ENCODE measurements around the gene NFYC.

The NFYC gene

DNA sequence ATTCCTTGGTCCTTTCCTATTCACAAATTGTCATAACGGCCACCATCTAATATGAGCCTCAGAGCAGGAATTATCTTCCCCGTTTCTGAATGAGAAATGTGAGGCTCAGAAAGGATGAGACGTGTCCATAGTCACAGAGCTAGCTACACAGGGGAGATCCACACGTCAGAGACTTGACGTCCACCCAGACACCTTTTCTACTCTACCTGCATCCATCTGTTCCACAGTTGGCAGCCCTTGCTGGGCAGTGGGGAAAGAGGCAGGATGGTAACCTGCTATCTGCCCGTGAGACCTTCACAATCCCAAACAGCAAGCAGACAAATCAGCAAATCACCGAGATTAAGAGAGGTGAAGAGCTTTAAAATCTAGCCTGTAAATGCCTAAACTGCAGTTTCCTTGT lies 34.5 kb upstream of the NFYC start:
- peaks cover 75% of the 10 kb centered on the region for H3K27me3 ChIP-seq (ENCODE audit: control insufficient read depth, insufficient read depth, low read length)
- no peak overlapping the region for H3K4me2 ChIP-seq (ENCODE audit: low read length)
- no peak overlapping the region for H3K9ac ChIP-seq (ENCODE audit: low read depth, low read length)
- H3K4me3 ChIP-seq (ENCODE audit: low read length), result no peak overlapping the region
- no peaks in the 10 kb centered on the region for H3K36me3 ChIP-seq (ENCODE audit: insufficient read depth, low read length)
- no peaks in the 10 kb centered on the region for H3K9me3 ChIP-seq (replicated peaks; ENCODE audit: low read length)
- no peaks in the 10 kb centered on the region for H3K4me1 ChIP-seq (ENCODE audit: control insufficient read depth, insufficient read depth, low read length)

DNA sequence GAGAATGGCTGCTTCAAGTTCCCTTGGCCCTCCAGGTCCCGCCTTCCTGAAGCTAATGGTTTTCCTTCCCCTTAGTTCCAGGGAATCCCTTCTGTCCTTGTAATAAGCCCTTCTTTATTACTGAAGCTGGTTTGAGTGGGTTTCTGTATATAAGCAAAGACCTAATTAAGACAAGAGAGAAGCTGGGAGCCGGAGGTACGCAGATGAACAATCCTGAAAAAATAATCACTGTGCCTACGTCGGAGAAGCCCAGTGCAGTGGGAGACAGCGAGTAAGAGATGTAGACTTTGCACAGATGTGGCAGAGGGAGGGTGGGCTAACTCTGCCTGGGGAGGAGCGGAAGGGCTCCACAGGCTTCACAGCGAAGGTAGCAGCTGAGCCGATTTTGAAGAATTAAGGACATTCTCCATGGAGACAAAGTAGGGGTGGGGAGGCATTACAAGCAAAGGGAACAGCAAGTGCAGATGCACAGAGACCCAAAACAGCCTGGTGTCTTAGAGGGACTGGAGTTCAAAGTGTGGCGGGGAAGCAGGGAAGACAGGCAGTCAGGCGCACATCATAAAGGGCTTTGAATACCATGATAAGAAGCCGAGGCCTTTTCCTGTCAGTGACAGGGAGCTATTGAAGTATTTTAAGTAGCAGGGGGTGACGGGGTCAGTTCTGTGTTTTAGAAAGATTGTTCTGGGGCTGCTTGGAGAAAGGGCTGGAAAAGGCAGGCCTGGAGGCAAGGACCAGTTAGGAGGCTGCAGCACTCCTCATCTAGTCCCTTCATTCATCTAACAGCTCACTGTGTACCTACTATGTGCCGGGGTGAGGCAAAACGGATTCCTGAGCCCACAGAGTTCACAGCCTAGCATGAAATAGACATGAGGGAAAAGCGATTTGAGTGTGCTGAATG lies 32.5 kb upstream of the NFYC start:
- Histone ChIP-seq H3K4me1 (ENCODE audit: control insufficient read depth, insufficient read depth, low read length) (no peaks in the 10 kb centered on the region), H3K4me3 (ENCODE audit: low read length) (no peak overlapping the region), H3K27me3 (ENCODE audit: control insufficient read depth, insufficient read depth, low read length) (peaks cover 80% of the 10 kb centered on the region), H3K9ac (ENCODE audit: low read depth, low read length) (no peak overlapping the region), H3K9me3 (replicated peaks; ENCODE audit: low read length) (no peaks in the 10 kb centered on the region), H3K36me3 (ENCODE audit: insufficient read depth, low read length) (no peaks in the 10 kb centered on the region), H3K4me2 (ENCODE audit: low read length) (no peak overlapping the region)

DNA sequence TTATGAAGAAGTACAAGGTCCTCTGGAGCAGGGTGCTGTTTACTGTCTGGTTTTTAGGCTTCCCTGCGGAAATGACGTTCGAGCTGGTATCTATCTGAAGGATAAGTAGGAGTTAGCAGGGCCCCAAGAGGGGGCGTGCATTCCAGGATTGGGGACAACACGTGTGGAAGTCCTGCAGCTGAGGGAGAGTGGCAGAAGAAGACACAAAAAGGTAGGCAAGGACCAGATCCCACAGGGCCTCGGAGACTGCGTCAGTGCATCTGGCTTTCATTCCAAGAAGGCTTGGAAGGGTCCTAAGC lies 31.9 kb upstream of the NFYC start:
- no peaks in the 10 kb centered on the region for H3K4me1 ChIP-seq (ENCODE audit: control insufficient read depth, insufficient read depth, low read length)
- no peak overlapping the region for H3K4me3 ChIP-seq (ENCODE audit: low read length)
- H3K9me3 ChIP-seq (replicated peaks; ENCODE audit: low read length), result no peaks in the 10 kb centered on the region
- no peaks in the 10 kb centered on the region for H3K36me3 ChIP-seq (ENCODE audit: insufficient read depth, low read length)
- H3K4me2 ChIP-seq (ENCODE audit: low read length), result no peak overlapping the region
- H3K9ac ChIP-seq (ENCODE audit: low read depth, low read length), result no peak overlapping the region
- peaks cover 83% of the 10 kb centered on the region for H3K27me3 ChIP-seq (ENCODE audit: control insufficient read depth, insufficient read depth, low read length)

DNA sequence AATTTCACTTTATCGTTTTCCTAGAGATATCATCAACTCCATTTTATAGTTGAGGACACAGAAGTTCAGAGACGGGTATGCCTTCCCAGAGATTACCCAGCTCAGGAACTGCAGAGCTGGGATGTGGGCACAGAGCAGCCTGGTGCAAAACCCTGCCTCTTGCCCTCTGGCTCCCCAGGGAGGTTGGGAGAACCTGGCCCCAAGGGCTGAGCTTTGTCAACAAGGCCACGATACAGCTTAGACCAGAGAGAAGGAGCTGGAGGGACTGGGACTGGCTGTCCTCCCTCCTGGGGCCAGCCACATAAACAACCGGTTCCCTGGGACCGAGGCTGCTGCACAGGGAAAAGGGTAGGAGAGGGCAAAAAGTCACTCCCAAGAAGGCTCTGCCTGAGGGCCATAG lies 29.8 kb upstream of the NFYC start:
- no peaks in the 10 kb centered on the region for H3K36me3 ChIP-seq (ENCODE audit: insufficient read depth, low read length)
- no peak overlapping the region for H3K4me2 ChIP-seq (ENCODE audit: low read length)
- H3K9me3 ChIP-seq (replicated peaks; ENCODE audit: low read length), result no peaks in the 10 kb centered on the region
- H3K4me3 ChIP-seq (ENCODE audit: low read length), result no peak overlapping the region
- H3K9ac ChIP-seq (ENCODE audit: low read depth, low read length), result no peak overlapping the region
- peaks cover 6% of the 10 kb centered on the region for H3K4me1 ChIP-seq (ENCODE audit: control insufficient read depth, insufficient read depth, low read length)
- H3K27me3 ChIP-seq (ENCODE audit: control insufficient read depth, insufficient read depth, low read length), result peaks cover 80% of the 10 kb centered on the region

DNA sequence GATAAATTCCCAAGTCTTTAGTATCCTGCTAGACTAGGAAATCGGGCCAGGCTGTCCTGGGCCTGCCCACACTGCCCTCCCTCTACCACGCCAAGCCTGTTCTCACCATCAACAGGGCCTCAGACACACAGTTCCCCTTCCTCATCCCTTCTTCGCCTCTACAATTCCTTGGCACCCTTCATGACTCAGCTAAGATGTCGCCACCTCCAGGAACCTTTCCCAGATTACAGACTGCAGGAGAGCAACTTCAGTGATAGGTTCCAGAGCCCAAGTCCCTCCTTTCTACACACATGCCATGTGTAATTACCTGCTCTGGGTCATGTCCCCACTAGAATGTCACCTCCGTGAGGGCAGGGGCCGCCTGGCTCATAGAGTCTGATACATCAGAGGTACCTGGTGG lies 29.4 kb upstream of the NFYC start:
- Histone ChIP-seq H3K36me3 (ENCODE audit: insufficient read depth, low read length) (no peaks in the 10 kb centered on the region), H3K27me3 (ENCODE audit: control insufficient read depth, insufficient read depth, low read length) (peaks cover 76% of the 10 kb centered on the region), H3K9ac (ENCODE audit: low read depth, low read length) (no peak overlapping the region), H3K9me3 (replicated peaks; ENCODE audit: low read length) (no peaks in the 10 kb centered on the region), H3K4me3 (ENCODE audit: low read length) (no peak overlapping the region), H3K4me2 (ENCODE audit: low read length) (no peak overlapping the region), H3K4me1 (ENCODE audit: control insufficient read depth, insufficient read depth, low read length) (peaks cover 6% of the 10 kb centered on the region)

DNA sequence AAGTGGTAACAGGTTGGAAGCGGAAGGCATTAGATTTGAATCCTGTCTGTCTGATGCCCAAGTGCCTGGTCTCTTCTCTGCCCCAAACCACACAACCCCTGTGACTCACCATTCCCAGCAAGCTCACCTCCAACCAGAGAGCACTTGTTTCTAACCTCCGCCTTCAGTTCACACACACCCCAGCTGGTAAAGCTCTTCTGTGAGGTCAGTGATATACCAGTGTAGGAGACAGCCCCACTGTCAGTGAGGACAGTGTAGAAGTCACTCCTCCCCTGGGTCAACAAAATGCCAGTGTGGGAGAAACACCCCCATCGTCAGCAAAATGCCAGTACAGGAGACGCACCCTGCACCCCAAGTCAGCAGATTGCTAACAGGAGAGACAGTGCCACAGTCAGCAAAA lies 28.6 kb upstream of the NFYC start:
- no peak overlapping the region for H3K4me2 ChIP-seq (ENCODE audit: low read length)
- H3K9me3 ChIP-seq (replicated peaks; ENCODE audit: low read length), result no peaks in the 10 kb centered on the region
- peaks cover 73% of the 10 kb centered on the region for H3K27me3 ChIP-seq (ENCODE audit: control insufficient read depth, insufficient read depth, low read length)
- H3K4me1 ChIP-seq (ENCODE audit: control insufficient read depth, insufficient read depth, low read length), result peaks cover 6% of the 10 kb centered on the region
- H3K9ac ChIP-seq (ENCODE audit: low read depth, low read length), result no peak overlapping the region
- no peak overlapping the region for H3K4me3 ChIP-seq (ENCODE audit: low read length)
- no peaks in the 10 kb centered on the region for H3K36me3 ChIP-seq (ENCODE audit: insufficient read depth, low read length)

DNA sequence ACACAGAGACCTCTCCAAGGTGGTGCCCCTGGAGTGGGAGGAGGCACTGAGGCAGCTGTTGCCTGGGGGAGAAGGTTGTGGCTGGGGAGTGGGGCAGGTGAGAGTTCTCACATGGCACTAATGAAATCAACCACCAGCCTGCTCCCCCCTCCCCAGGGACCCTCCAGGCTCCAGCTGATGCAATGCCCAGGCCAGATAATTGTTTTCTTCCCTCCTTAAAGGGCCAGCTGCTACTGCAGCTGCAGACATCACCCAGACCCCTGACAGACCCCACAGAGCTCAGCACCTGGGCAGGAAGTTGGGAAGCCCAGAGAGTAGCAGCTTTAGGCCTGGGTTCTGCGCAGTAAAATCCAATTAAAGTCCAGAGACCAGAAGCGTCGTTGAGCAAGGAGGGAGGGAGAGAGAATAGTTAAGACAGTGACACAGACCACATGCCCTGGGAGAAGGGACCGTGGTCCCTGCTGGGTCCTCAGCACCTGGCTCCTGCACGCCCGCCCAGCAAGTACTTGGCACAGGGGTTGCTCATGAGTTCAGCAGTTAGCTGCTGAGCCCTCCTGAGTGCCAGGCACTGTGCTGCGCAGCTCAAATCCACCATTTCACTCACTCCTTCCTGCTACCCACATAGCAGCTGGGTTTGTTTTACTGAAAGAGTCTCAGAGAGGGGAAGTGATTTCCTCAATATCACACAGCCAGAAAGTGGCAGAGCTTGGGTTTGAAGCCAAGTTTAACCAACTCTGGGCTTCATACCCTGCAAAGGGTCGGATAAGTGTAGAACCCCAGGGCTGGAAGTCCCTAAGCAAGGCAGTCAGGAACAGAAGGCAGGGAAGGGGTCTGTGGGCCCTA lies 28.0 kb upstream of the NFYC start:
- Histone ChIP-seq H3K36me3 (ENCODE audit: insufficient read depth, low read length) (no peaks in the 10 kb centered on the region), H3K4me1 (ENCODE audit: control insufficient read depth, insufficient read depth, low read length) (peaks cover 6% of the 10 kb centered on the region), H3K9ac (ENCODE audit: low read depth, low read length) (no peak overlapping the region), H3K4me2 (ENCODE audit: low read length) (no peak overlapping the region), H3K9me3 (replicated peaks; ENCODE audit: low read length) (no peaks in the 10 kb centered on the region), H3K27me3 (ENCODE audit: control insufficient read depth, insufficient read depth, low read length) (peaks cover 66% of the 10 kb centered on the region), H3K4me3 (ENCODE audit: low read length) (no peak overlapping the region)

DNA sequence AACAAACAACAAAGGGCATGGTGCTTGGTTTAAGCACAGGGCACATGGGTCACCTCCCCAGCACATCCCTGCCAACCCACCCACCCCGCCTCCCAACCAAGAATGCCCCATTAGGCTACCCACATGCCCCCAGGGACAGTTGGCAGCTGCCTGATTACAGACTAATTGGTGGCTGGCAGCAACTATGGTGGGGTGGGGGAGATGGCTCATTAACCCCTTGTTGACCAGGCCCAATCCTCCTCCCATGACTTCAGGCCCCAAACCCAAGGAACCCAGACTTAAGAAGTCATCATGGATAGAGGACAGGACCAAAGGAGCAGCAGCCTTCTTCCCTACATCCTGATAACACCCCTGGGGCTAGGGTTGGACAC lies 27.4 kb upstream of the NFYC start:
- H3K4me1 ChIP-seq (ENCODE audit: control insufficient read depth, insufficient read depth, low read length), result peaks cover 6% of the 10 kb centered on the region
- H3K9me3 ChIP-seq (replicated peaks; ENCODE audit: low read length), result no peaks in the 10 kb centered on the region
- H3K4me2 ChIP-seq (ENCODE audit: low read length), result no peak overlapping the region
- no peak overlapping the region for H3K4me3 ChIP-seq (ENCODE audit: low read length)
- H3K9ac ChIP-seq (ENCODE audit: low read depth, low read length), result no peak overlapping the region
- H3K27me3 ChIP-seq (ENCODE audit: control insufficient read depth, insufficient read depth, low read length), result peaks cover 60% of the 10 kb centered on the region
- H3K36me3 ChIP-seq (ENCODE audit: insufficient read depth, low read length), result no peaks in the 10 kb centered on the region

DNA sequence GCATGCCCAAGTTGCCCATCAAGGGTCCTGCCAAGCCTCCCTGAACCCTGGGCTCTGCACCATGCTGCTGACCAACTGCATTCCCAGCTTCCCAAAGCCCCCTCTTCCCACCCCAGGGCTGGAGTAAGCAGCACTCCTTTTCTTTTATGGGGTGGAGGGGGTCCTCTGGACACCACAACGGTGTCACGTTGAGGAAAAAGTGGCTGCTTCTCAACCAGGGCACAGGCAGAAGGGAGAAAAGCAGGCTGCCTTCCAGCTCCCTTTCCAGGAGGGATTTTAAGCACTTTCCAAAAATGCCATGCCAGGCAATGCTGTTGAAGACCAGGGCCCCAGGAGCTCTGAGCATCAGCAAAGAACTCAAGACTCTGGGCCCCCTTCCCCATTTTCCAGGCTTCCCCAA lies 26.7 kb upstream of the NFYC start:
- no peak overlapping the region for H3K9ac ChIP-seq (ENCODE audit: low read depth, low read length)

DNA sequence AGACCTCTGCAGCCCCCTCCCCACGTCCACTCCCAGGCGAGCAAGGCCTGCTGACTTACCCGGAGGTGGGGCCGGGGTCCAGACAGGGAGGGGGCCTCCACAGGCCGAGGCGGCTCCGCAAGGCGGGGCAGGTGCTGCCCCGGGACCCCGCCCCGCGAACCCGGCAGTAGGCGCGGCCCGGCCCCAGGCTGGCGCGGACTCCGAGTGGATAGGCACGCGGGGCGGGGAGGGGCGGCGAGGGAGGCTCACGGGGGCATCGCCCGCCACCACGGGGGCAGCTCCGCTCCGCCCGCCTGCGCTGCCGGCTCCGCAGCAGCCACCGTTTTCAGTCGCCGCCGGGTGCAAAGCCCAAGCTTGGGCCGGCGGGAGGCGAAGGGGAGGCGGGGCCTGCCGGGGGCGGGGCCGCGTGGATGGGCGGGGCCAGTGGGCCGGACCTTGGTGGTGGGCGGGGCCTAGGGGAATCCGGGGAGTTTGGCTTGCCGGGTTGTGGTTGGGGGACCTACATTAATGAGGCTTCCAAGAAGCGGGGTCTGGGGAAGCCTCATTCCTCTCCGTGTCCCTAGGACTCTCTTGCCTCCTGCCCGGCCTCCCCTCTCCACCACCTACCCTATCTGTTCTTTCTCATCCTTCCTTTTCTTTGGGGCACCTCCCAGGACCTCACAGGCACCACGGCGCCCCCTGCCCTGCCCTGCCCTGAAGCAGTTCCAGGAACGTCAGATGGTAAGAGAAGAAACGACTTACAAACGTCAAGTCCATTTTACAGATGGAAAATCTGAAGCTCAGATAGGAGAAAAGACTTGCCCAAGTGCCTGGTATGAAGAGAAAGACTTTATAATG lies 26.0 kb upstream of the NFYC start, which contains the start of gene RIMS3:
TSS of gene RIMS3 (minus strand) at position 348 of the 837 bp plus-strand sequence. CDS start 23,757 bp downstream, outside the sequence.
- Histone ChIP-seq H3K9ac (ENCODE audit: low read depth, low read length) (no peak within 1 kb of the TSS), H3K4me3 (ENCODE audit: low read length) (peak within 1 kb of the TSS; percentile 69), H3K36me3 (ENCODE audit: insufficient read depth, low read length) (no peaks in the 10 kb centered on the region), H3K4me2 (ENCODE audit: low read length) (peak within 1 kb of the TSS; percentile 74), H3K4me1 (ENCODE audit: control insufficient read depth, insufficient read depth, low read length) (peaks cover 6% of the 10 kb centered on the region), H3K9me3 (replicated peaks; ENCODE audit: low read length) (no peaks in the 10 kb centered on the region), H3K27me3 (ENCODE audit: control insufficient read depth, insufficient read depth, low read length) (peaks cover 61% of the 10 kb centered on the region)

More for the DNA sequence above, 26.7 kb upstream of the NFYC start:
- Histone ChIP-seq H3K9me3 (replicated peaks; ENCODE audit: low read length) (no peaks in the 10 kb centered on the region), H3K4me1 (ENCODE audit: control insufficient read depth, insufficient read depth, low read length) (peaks cover 6% of the 10 kb centered on the region), H3K4me3 (ENCODE audit: low read length) (no peak overlapping the region), H3K27me3 (ENCODE audit: control insufficient read depth, insufficient read depth, low read length) (peaks cover 59% of the 10 kb centered on the region), H3K4me2 (ENCODE audit: low read length) (no peak overlapping the region), H3K36me3 (ENCODE audit: insufficient read depth, low read length) (no peaks in the 10 kb centered on the region)
